ENCODE results near the gene FCN2. TPM values are rescaled to one million over a fixed set of nuclear protein-coding genes. Genes with fewer than 3 reads are reported as not detected.

The FCN2 gene
- total RNA-seq, 4 donors from 2014 or later = 0.84 to 2.6 TPM; not detected in 2

GRCh38 chr9:134925011-134925511, 44.5 kb downstream of the FCN2 start:
- DNase-seq (ENCODE audit: low spot score) (no peak), ATAC-seq (ENCODE audit: low FRiP score) (no peak)
- TF ChIP-seq CTCF (IDR thresholded peaks at IDR 0.05) = no peak

- no peak for TF ChIP-seq CTCF (IDR thresholded peaks at IDR 0.05)
- DNase-seq (ENCODE audit: low spot score) (no peak), ATAC-seq (ENCODE audit: low FRiP score) (no peak)
Measured at GRCh38 chr9:134928436-134929192, 48.0 kb downstream of the FCN2 start.

- ATAC-seq (ENCODE audit: low FRiP score) = no peak
- no peak for DNase-seq (ENCODE audit: low spot score)
- no peak for TF ChIP-seq CTCF (IDR thresholded peaks at IDR 0.05)
Measured at GRCh38 chr9:134929193-134930158, 48.9 kb downstream of the FCN2 start.

- TF ChIP-seq CTCF (IDR thresholded peaks at IDR 0.05) = no peak
- no peak for ATAC-seq (ENCODE audit: low FRiP score)
- no peak for DNase-seq (ENCODE audit: low spot score)
Measured at GRCh38 chr9:134930398-134930797, 49.8 kb downstream of the FCN2 start.

- no peak for ATAC-seq (ENCODE audit: low FRiP score)
- no peak for TF ChIP-seq CTCF (IDR thresholded peaks at IDR 0.05)
- DNase-seq (ENCODE audit: low spot score) = no peak
Measured at GRCh38 chr9:134932171-134932570, 51.6 kb downstream of the FCN2 start.

GRCh38 chr9:134932606-134933005, 52.0 kb downstream of the FCN2 start:
- TF ChIP-seq CTCF (IDR thresholded peaks at IDR 0.05) = no peak
- ATAC-seq (ENCODE audit: low FRiP score) = no peak
- no peak for DNase-seq (ENCODE audit: low spot score)

All from omental fat pad (tissue), 4 donors.